H1 (cell line): Measurements from ENCODE around the gene ARHGAP18. TPM values are rescaled to one million over a fixed set of nuclear protein-coding genes. Genes with fewer than 3 reads are reported as not detected.

Experiments used
- CTCF ChIA-PET: fragments of 300-600 bp; sonication (Branson Sonifier 250); formaldehyde crosslinking; loops from one replicate; lab custom pipeline; 2021; ENCODE audit not compliant: partially characterized antibody; lab: Charles Lee
- POLR2A ChIA-PET: fragments of 300-600 bp; sonication (Branson Sonifier 250); formaldehyde crosslinking; loops from one replicate; lab custom pipeline; 2021; ENCODE audit warnings: inconsistent platforms; ENCODE audit not compliant: partially characterized antibody; lab: Charles Lee
- DNase-seq, 2 experiments: peaks; one replicate each; pipeline versions ENCODE4 v3.0.0 to v3.0.0-alpha.2; 2010 to 2022; ENCODE audit warnings: low spot score in 2 of 2, low read depth in 1 of 2, mixed read lengths in 1 of 2
- FAIRE-seq: peaks from 2 replicates; lab custom pipeline; 2011; peaks lifted over from hg19 to GRCh38; lab: Jason Lieb, UNC
- H2AFZ ChIP-seq: 2 replicates; pipeline ENCODE4 v1.8.1; 2012; ENCODE audit warnings: low read length, inconsistent platforms
- H2AK5ac ChIP-seq: 2 replicates; pipeline ENCODE4 v1.6.1; 2013; ENCODE audit warnings: low read depth, low read length
- H2BK120ac ChIP-seq: replicated peaks from 2 replicates; pipeline ENCODE3; 2013; ENCODE audit warnings: low read depth, low read length, inconsistent platforms
- H2BK12ac ChIP-seq: 2 replicates; pipeline ENCODE4 v1.6.1; 2013; ENCODE audit warnings: low read depth, low read length
- H2BK15ac ChIP-seq: 2 replicates; pipeline ENCODE4 v1.6.1; 2013; ENCODE audit warnings: low read length
- H2BK20ac ChIP-seq: 2 replicates; pipeline ENCODE4 v1.6.1; 2013; ENCODE audit warnings: low read length
- H2BK5ac ChIP-seq: 2 replicates; pipeline ENCODE4 v1.6.1; 2013; ENCODE audit warnings: low read depth, low read length
- H3K14ac ChIP-seq: 2 replicates; pipeline ENCODE4 v1.6.1; 2013; ENCODE audit warnings: inconsistent platforms; ENCODE audit not compliant: insufficient read length
- H3K18ac ChIP-seq: 2 replicates; pipeline ENCODE4 v1.6.1; 2013; ENCODE audit warnings: low read length; ENCODE audit errors: extremely low read depth
- H3K23ac ChIP-seq: 2 replicates; pipeline ENCODE4 v1.6.1; 2013; ENCODE audit warnings: inconsistent platforms; ENCODE audit not compliant: insufficient read length
- H3K23me2 ChIP-seq: 2 replicates; pipeline ENCODE4 v1.6.1; 2013; ENCODE audit warnings: low read depth, low read length
- H3K27ac ChIP-seq: 2 replicates; pipeline ENCODE4 v1.6.1; 2011; ENCODE audit warnings: low read depth, low read length, inconsistent platforms
- H3K27me3 ChIP-seq, 4 experiments: replicated peaks in 1 of 4; 1 replicate in 1 of 4; 2 replicates in 3 of 4; pipeline versions ENCODE4 v1.6.1 to v1.8.1; 2011 to 2013; ENCODE audit warnings: low read length in 3 of 4, mild to moderate bottlenecking in 3 of 4, inconsistent platforms in 2 of 4, mixed read lengths in 2 of 4, moderate library complexity in 1 of 4; ENCODE audit not compliant: control insufficient read depth in 3 of 4, insufficient read depth in 3 of 4; ENCODE audit errors: extremely low read depth in 1 of 4
- H3K36me3 ChIP-seq, 4 experiments: 2 replicates each; pipeline versions ENCODE4 v1.6.1 to v1.8.1; 2011 to 2013; ENCODE audit warnings: mild to moderate bottlenecking in 4 of 4, low read length in 3 of 4, moderate library complexity in 2 of 4, control low read depth in 1 of 4, inconsistent platforms in 1 of 4; ENCODE audit not compliant: insufficient read depth in 4 of 4, control insufficient read depth in 2 of 4
- H3K4ac ChIP-seq: replicated peaks from 2 replicates; pipeline ENCODE3; 2013; ENCODE audit warnings: low read length, low read depth, mixed read lengths, inconsistent platforms; ENCODE audit not compliant: insufficient read length
- H3K4me1 ChIP-seq, 4 experiments: replicated peaks in 1 of 4; 1 replicate in 1 of 4; 2 replicates in 3 of 4; pipeline versions ENCODE4 v1.6.1 to v1.8.1; 2011 to 2013; ENCODE audit warnings: low read length in 3 of 4, inconsistent platforms in 2 of 4, mixed read lengths in 1 of 4; ENCODE audit not compliant: insufficient read depth in 4 of 4, control insufficient read depth in 3 of 4
- H3K4me2 ChIP-seq, 2 experiments: 2 replicates each; pipeline versions ENCODE4 v1.6.1 to v1.8.1; 2011 to 2013; ENCODE audit warnings: low read depth in 2 of 2, low read length in 2 of 2, control low read depth in 1 of 2, inconsistent platforms in 1 of 2, mild to moderate bottlenecking in 1 of 2; ENCODE audit not compliant: insufficient read depth in 1 of 2
- H3K4me3 ChIP-seq, 4 experiments: fragments of 200-600, 300-600 bp in 1 of 4; sonication (generic), shearing (Covaris generic), sonication (Bioruptor Twin) in 1 of 4; 2 replicates each; pipeline versions ENCODE4 v1.5.1 to v1.8.1; 2011 to 2016; ENCODE audit warnings: low read length in 4 of 4, low read depth in 3 of 4, control low read depth in 2 of 4, inconsistent platforms in 2 of 4, mild to moderate bottlenecking in 2 of 4, mixed read lengths in 1 of 4, moderate library complexity in 1 of 4; ENCODE audit not compliant: insufficient read depth in 2 of 4; ENCODE audit errors: extremely low read depth in 1 of 4
- H3K56ac ChIP-seq: replicated peaks from 2 replicates; pipeline ENCODE3; 2013; ENCODE audit warnings: low read depth, mild to moderate bottlenecking, mixed read lengths, low read length, inconsistent platforms; ENCODE audit not compliant: insufficient read length
- H3K79me1 ChIP-seq: 2 replicates; pipeline ENCODE4 v1.6.1; 2013; ENCODE audit warnings: low read depth, low read length, control low read depth
- H3K79me2 ChIP-seq, 2 experiments: 2 replicates each; pipeline versions ENCODE4 v1.6.1 to v1.8.1; 2012 to 2013; ENCODE audit warnings: low read length in 2 of 2, mild to moderate bottlenecking in 2 of 2, inconsistent platforms in 1 of 2; ENCODE audit not compliant: insufficient read depth in 2 of 2, control insufficient read depth in 1 of 2
- H3K9ac ChIP-seq, 4 experiments: replicated peaks in 1 of 4; 1 replicate in 1 of 4; 2 replicates in 3 of 4; pipeline versions ENCODE4 v1.6.1 to v1.8.1; 2011 to 2013; ENCODE audit warnings: low read depth in 3 of 4, low read length in 3 of 4, control low read depth in 2 of 4, mild to moderate bottlenecking in 2 of 4, moderate library complexity in 2 of 4, inconsistent platforms in 1 of 4; ENCODE audit errors: extremely low read depth in 1 of 4
- H3K9me3 ChIP-seq, 2 experiments: 2 replicates each; pipeline versions ENCODE4 v1.6.1 to v1.8.1; 2012 to 2013; ENCODE audit warnings: mild to moderate bottlenecking in 2 of 2, moderate library complexity in 2 of 2, control low read depth in 1 of 2, inconsistent platforms in 1 of 2, low read depth in 1 of 2, low read length in 1 of 2, mixed read lengths in 1 of 2; ENCODE audit not compliant: insufficient read depth in 2 of 2
- H4K20me1 ChIP-seq, 2 experiments: replicated peaks in 1 of 2; 2 replicates each; pipeline versions ENCODE3 to v1.8.1; 2011 to 2013; ENCODE audit warnings: inconsistent platforms in 2 of 2, low read length in 2 of 2, mild to moderate bottlenecking in 1 of 2; ENCODE audit not compliant: insufficient read depth in 2 of 2, control insufficient read depth in 1 of 2
- H4K5ac ChIP-seq: 2 replicates; pipeline ENCODE4 v1.6.1; 2013; ENCODE audit warnings: low read length, low read depth, mixed read lengths, inconsistent platforms; ENCODE audit not compliant: insufficient read length
- H4K8ac ChIP-seq: 2 replicates; pipeline ENCODE4 v1.8.0; 2013; ENCODE audit warnings: mild to moderate bottlenecking, moderate library complexity, low read length, inconsistent platforms; ENCODE audit not compliant: insufficient read depth; ENCODE audit errors: extremely low read depth
- H4K91ac ChIP-seq: replicated peaks from 2 replicates; pipeline ENCODE3; 2013; ENCODE audit warnings: low read length, mixed read lengths, inconsistent platforms; ENCODE audit not compliant: insufficient read length
- HDAC6 ChIP-seq: IDR thresholded peaks from one replicate; pipeline ENCODE4 v1.7.1; 2012; ENCODE audit warnings: low read depth, mild to moderate bottlenecking, inconsistent platforms, low read length, moderate library complexity
- RFX5 ChIP-seq: IDR thresholded peaks from 2 replicates; pipeline ENCODE4 v1.6.1; 2011; ENCODE audit warnings: low read depth, low read length, improper control_type of control experiment, borderline replicate concordance
- WGBS, 2 experiments: shearing (Covaris generic) in 1 of 2; methylation state at CpG; one replicate each; pipeline versions ENCODE4 v1.1.6 to v1.1.7; 2013 to 2015; ENCODE audit warnings: low lambda C conversion rate in 2 of 2, mixed read lengths in 2 of 2, inconsistent platforms in 1 of 2, low coverage in 1 of 2, missing lambda C conversion rate in 1 of 2; ENCODE audit not compliant: insufficient replicate concordance in 2 of 2, insufficient coverage in 1 of 2, insufficient read length in 1 of 2; ENCODE audit errors: extremely low coverage in 1 of 2, missing lambda C conversion rate in 1 of 2; 5-methylcytosine and 5-hydroxymethylcytosine counted together
- polyA plus RNA-seq, 7 experiments: library from polyadenylated mRNA; depleted of rRNA in 3 of 7; stranded (reverse) in 5 of 7; unstranded in 2 of 7; fragments of >200 nt in 5 of 7; fragments of 200-250 nt in 2 of 7; gene quantifications; 1 replicate in 5 of 7; 2 replicates in 1 of 7; 4 replicates in 1 of 7; pipeline versions ENCODE4 v1.2.1 to v1.2.3, GENCODE V29; 2011 to 2013; ENCODE audit warnings: missing spikeins in 2 of 7, mixed read lengths in 2 of 7
- total RNA-seq: library from RNA; stranded (reverse); fragmentation: NEBNext Ultra II Directional; extraction: Animal tissue kit (Norgen Biotek cat#: 25700); gene quantifications from 2 replicates; pipeline ENCODE4 v1.2.1, GENCODE V29; 2021

Gene ARHGAP18
- total and polyA plus RNA-seq, 2 of the 8 experiments (the other 6 are each of a cell fraction or from before 2014, with no cell fraction given): 0.83 to 4.5 TPM

DNA sequence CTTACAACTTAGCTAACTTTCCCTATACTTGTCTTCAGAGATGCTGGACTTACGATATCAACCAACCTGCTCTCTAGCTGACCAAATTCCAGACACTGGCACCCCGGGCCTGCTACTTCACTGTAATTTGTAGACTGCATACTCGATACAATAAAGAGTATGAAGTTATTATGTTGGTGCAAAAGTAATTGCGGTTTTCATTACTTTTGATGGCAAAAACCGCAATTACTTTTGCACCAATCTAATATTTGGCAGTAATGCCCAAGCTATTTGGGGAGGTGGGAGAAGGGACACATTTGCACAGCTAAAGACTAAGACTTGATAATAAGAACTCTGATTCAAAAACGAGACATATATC, 34.9 kb upstream of the ARHGAP18 start:
- Histone ChIP-seq H3K36me3 (no peaks in the 10 kb centered on the region), H2BK5ac (no peak overlapping the region), H3K4me1 (no peaks in the 10 kb centered on the region), H3K18ac (no peak overlapping the region), H2AFZ (no peak overlapping the region), H3K79me1 (no peaks in the 10 kb centered on the region), H3K23ac (no peak overlapping the region), H2BK20ac (no peak overlapping the region), H3K4me2 (no peak overlapping the region), H3K4ac (no peak overlapping the region), H3K79me2 (no peaks in the 10 kb centered on the region), H2BK120ac (no peak overlapping the region), H3K4me3 (no peak overlapping the region), H3K9ac (no peak overlapping the region), H3K9me3 (no peaks in the 10 kb centered on the region), H4K8ac (no peak overlapping the region), H4K20me1 (no peaks in the 10 kb centered on the region), H3K56ac (no peak overlapping the region), H2BK15ac (no peak overlapping the region), H3K23me2 (no peaks in the 10 kb centered on the region), H4K5ac (no peak overlapping the region), H3K27ac (no peak overlapping the region), H3K14ac (no peak overlapping the region), H3K27me3 (no peaks in the 10 kb centered on the region), H2BK12ac (no peak overlapping the region), H2AK5ac (no peak overlapping the region), H4K91ac (no peak overlapping the region)
- DNase-seq: no peak
- no peak for FAIRE-seq
- ChIA-PET CTCF (interaction anchor here (0.9 to 6.9 kb wide), 7 partner anchors 14 to 276 kb away, joined by 3 to 40 read pairs (median 5); no protein-coding TSS in a partner anchor), POLR2A (interaction anchor here (1.7 kb wide), 1 partner anchor 30 kb away, joined by 4 read pairs; no protein-coding TSS in a partner anchor)
- 81% methylated on average over 6 of the region's 6 CpGs; no CpG with 5 or more reads in 1 of the 2 experiments for WGBS, 2 experiments
- TF ChIP-seq HDAC6: no peak
- no peak for TF ChIP-seq RFX5
